Common myeloid progenitor, CD34-positive (primary cell): ENCODE measurements around the gene TSPEAR.
"Not testable (repeated sequence)": the region's sequence is repeated elsewhere in the genome, so short reads cannot be mapped to it uniquely, and the experiment has no call there.

Source experiments
- CTCF ChIA-PET: fragments of 350-600 bp; sonication (Branson Sonifier 250); formaldehyde crosslinking; loops from one replicate; lab custom pipeline; 2021; ENCODE audit warnings: antibody characterized with exemption; lab: Charles Lee
- POLR2A ChIA-PET: fragments of 350-600 bp; sonication (Branson Sonifier 250); formaldehyde crosslinking; loops from one replicate; lab custom pipeline; 2021; ENCODE audit warnings: antibody characterized with exemption; lab: Charles Lee
- DNase-seq, 3 donors: peaks; one replicate each; pipeline versions ENCODE4 v3.0.0 to v3.0.0-alpha.2; 2013
- H3K27ac ChIP-seq, 2 experiments: 1 replicate in 1 of 2; 2 replicates in 1 of 2; pipeline ENCODE4 v1.7.0; 2013; ENCODE audit warnings: inconsistent platforms in 2 of 2, low read length in 2 of 2, mild to moderate bottlenecking in 2 of 2, low read depth in 1 of 2, moderate library complexity in 1 of 2; ENCODE audit not compliant: severe bottlenecking in 2 of 2, insufficient read depth in 1 of 2, poor library complexity in 1 of 2
- H3K27me3 ChIP-seq, 5 experiments: replicated peaks in 2 of 5; 1 replicate in 3 of 5; 2 replicates in 2 of 5; pipeline versions ENCODE4 v1.6.1 to v1.7.0; 2013; ENCODE audit warnings: low read length in 4 of 5, mild to moderate bottlenecking in 2 of 5, moderate library complexity in 2 of 5, inconsistent platforms in 1 of 5; ENCODE audit not compliant: insufficient read depth in 5 of 5, control insufficient read depth in 4 of 5
- H3K36me3 ChIP-seq, 4 experiments: 1 replicate in 2 of 4; 2 replicates in 2 of 4; pipeline versions ENCODE4 v1.6.1 to v1.7.0; 2013; ENCODE audit warnings: low read length in 3 of 4, control low read depth in 1 of 4, mild to moderate bottlenecking in 1 of 4; ENCODE audit not compliant: control insufficient read depth in 4 of 4, insufficient read depth in 4 of 4
- H3K4me1 ChIP-seq, 4 experiments: 1 replicate in 3 of 4; 2 replicates in 1 of 4; pipeline versions ENCODE4 v1.6.1 to v1.7.1; 2013; ENCODE audit warnings: low read length in 3 of 4, mild to moderate bottlenecking in 3 of 4, control low read depth in 1 of 4, inconsistent platforms in 1 of 4, moderate library complexity in 1 of 4; ENCODE audit not compliant: control insufficient read depth in 4 of 4, insufficient read depth in 4 of 4; ENCODE audit errors: control extremely low read depth in 1 of 4
- H3K4me3 ChIP-seq, 7 experiments: 1 replicate in 4 of 7; 2 replicates in 3 of 7; pipeline versions ENCODE4 v1.5.1 to v1.7.0; 2013; ENCODE audit warnings: mild to moderate bottlenecking in 7 of 7, low read length in 6 of 7, moderate library complexity in 6 of 7, inconsistent platforms in 2 of 7, low read depth in 2 of 7, control low read depth in 1 of 7; ENCODE audit not compliant: insufficient read depth in 4 of 7, control insufficient read depth in 1 of 7; ENCODE audit errors: extremely low read depth in 1 of 7
- H3K9me3 ChIP-seq, 5 experiments: 1 replicate in 4 of 5; 2 replicates in 1 of 5; pipeline versions ENCODE4 v1.6.1 to v1.7.1; 2013; ENCODE audit warnings: low read length in 4 of 5, mild to moderate bottlenecking in 2 of 5, inconsistent platforms in 1 of 5, low read depth in 1 of 5, moderate library complexity in 1 of 5; ENCODE audit not compliant: control insufficient read depth in 4 of 5, insufficient read depth in 2 of 5; ENCODE audit errors: control extremely low read depth in 1 of 5
- WGBS: methylation state at CpG from one replicate; pipeline ENCODE4 v1.1.5; 2013; ENCODE audit not compliant: insufficient coverage; 5-methylcytosine and 5-hydroxymethylcytosine counted together

The TSPEAR gene

DNA sequence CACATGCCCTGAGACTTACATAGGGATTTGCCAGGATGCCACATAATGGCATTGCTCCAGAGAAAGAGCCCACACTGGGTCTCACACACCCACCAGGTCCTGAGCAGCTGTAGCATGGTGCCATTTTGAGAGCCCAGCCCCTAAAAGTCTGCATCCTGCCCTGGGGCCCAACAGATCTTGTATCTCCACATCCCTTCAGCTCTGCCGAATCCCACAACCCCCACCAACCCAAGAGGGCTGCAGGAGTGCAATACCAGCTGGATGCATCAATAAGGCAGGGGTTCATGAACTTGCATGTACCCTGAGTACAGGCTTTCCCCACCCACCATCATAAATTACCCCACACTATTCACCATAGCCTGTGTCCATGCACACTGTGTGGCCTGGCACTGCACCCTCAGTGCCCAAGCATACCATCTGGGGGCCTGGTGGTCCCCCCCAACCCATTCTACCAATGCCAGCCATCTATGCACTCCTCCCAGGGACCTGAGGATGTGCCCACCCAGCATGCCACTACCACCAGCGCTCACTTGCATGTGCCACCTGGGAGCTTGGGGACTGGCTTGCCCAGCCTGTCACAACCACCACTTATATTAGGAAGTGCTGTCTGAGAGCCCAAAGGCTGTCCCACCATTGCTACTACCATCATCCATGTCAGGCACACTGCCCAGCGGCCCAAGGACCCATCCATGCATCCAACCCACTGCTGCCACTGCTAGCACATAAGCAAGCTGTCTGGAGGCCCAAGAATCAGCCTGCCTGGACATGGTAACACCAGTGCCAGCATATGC lies 40.5 kb downstream of the TSPEAR start:
- H3K4me1 ChIP-seq = no peaks in the 10 kb centered on the region
- H3K27ac ChIP-seq = no peak overlapping the region
- ChIA-PET CTCF (no interaction called here), POLR2A (no interaction called here)
- 93% methylated on average over 2 of the region's 3 CpGs for WGBS
- peaks cover 0 to 37% (median 12%) of the 10 kb centered on the region in 5 experiments for H3K9me3 ChIP-seq
- DNase-seq = no peak
- no peak overlapping the region for H3K4me3 ChIP-seq
- no peaks in the 10 kb centered on the region for H3K36me3 ChIP-seq
- H3K27me3 ChIP-seq = peaks cover 0 to 10% (median 0%) of the 10 kb centered on the region in 5 experiments

DNA sequence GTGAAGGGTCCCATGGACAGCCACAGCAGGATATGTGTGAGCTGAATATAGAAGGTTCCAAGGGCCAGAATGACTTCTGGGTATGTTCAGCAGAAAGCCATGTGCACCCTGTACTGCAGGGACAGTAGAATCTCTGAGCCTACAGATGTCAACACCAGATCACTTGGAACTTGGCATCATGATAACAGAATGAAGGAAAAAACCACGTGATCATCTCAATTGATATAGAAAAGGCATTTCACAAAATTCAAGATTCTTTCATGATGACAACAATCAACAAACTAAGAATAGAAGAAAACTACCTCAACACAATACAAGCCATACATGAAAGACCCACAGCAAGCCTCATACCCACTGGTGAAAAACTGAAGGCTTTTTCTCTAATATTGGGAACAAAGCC lies 43.8 kb downstream of the TSPEAR start:
- no peak for DNase-seq
- CTCF ChIA-PET = no interaction called here
- no CpG with 5 or more reads among the region's 1 CpG for WGBS
- peaks cover 0 to 31% (median 12%) of the 10 kb centered on the region in 5 experiments for H3K9me3 ChIP-seq
- no peak overlapping the region for H3K4me3 ChIP-seq
- H3K27ac ChIP-seq = no peak overlapping the region
- H3K4me1 ChIP-seq = no peaks in the 10 kb centered on the region
- peaks cover 0 to 13% (median 0%) of the 10 kb centered on the region in 5 experiments for H3K27me3 ChIP-seq
- POLR2A ChIA-PET = no interaction called here
- no peaks in the 10 kb centered on the region for H3K36me3 ChIP-seq

DNA sequence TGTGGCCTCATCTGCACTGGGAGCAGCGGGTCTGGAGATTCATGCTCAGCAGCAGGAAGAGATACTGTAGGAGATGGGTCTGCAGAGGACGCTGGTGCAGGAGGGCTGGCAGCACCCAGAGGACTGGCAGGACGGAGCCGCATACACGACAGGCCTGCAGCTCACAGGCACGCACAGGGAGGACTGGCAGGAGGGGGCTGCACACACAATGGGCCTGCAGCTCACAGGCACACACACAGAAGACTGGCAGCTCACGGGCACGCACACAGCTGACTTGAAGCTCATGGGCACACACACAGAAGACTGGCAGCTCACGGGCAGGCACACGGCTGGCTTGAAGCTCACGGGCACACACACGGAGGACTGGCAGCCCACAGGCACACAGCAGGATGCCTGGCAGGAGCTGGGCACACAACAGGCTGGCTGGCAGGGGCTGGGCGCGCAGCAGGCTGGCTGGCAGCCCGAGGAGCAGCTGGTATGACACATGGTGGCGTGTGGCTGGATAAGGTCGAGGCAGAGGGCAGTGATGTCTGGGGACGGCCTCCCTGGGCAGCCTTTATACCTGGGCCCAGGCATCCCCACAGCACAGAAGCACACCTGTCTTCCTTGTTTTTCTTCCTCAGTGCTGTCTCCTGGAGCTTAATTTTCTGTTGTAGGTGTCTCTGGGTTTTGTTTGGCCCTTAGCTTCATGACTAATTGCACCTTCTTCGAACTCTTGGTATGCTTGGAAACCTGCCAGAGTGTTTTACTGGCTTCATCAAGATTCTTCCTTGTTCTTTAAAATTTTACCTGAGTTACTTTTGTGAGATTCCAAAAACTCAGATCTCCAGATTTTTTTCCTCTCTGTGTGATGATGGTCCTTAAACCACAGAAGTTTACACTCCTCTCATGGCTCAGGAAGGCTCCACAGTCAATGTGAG lies 44.7 kb downstream of the TSPEAR start, which contains the start of gene KRTAP12-2:
Gene KRTAP12-2 (minus strand): TSS at position 527 of the 920 bp plus-strand sequence. CDS start 41 bp downstream, at position 486.
- POLR2A ChIA-PET = no interaction called here
- H3K4me3 ChIP-seq = no peak within 1 kb of the TSS
- no peaks in the 10 kb centered on the region for H3K4me1 ChIP-seq
- DNase-seq = no peak
- WGBS = 82% methylated on average over 12 of the region's 19 CpGs
- peaks cover 0 to 13% (median 2%) of the 10 kb centered on the region in 5 experiments for H3K27me3 ChIP-seq
- H3K9me3 ChIP-seq = peaks cover 0 to 28% (median 9%) of the 10 kb centered on the region in 5 experiments
- no peak within 1 kb of the TSS for H3K27ac ChIP-seq
- H3K36me3 ChIP-seq = no peaks in the 10 kb centered on the region
- CTCF ChIA-PET = no interaction called here

DNA sequence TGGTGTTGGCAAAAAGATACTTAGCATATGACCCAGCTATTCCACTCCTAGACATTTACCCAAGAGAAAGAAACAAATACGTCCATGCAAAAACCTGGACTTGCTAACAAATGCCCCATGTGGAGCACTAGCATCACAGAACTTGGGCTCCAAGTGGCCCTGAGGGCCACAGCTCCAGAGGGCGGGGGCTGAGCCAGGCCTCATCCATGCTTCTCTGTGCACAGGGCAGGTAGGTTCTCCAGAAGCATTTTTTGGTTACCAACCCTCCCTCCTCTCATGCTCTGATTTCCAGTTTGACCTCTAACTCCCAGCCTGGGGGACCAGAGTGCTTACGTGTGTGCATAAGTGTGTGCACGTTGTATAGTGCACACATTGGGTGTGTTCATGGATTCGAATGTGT lies 46.7 kb downstream of the TSPEAR start:
- WGBS = 79% methylated on average over 1 of the region's 5 CpGs
- no peak for DNase-seq
- Histone ChIP-seq H3K4me1 (no peaks in the 10 kb centered on the region), H3K36me3 (no peaks in the 10 kb centered on the region), H3K4me3 (no peak overlapping the region), H3K27me3 (peaks cover 0 to 13% (median 2%) of the 10 kb centered on the region in 5 experiments), H3K9me3 (peaks cover 0 to 10% (median 0%) of the 10 kb centered on the region in 5 experiments), H3K27ac (no peak overlapping the region)
- ChIA-PET POLR2A (interaction anchor here (0.6 kb wide), 1 partner anchor 344 kb away, joined by 5 read pairs; no protein-coding TSS in a partner anchor), CTCF (no interaction called here)

DNA sequence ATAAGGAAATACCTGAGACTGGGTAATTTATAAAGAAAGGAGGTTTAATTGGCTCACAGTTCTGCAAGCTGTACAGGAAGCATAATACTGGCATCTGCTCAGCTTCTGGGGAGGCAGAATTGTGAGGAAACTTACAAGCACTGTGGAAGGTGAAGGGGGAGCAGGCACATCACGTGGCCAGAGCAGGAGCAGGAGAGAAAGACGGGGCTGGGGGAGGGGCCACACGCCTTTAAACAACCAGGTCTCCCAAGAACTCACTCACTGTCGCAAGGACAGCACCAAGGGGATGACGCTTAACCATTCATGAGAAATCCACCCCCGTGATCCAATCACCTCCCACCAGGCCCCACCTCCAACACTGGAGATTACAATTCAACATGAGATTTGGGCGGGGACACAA lies 49.8 kb downstream of the TSPEAR start:
- Histone ChIP-seq H3K27me3 (peaks cover 0 to 12% (median 2%) of the 10 kb centered on the region in 5 experiments), H3K9me3 (peaks cover under 1 to 18% (median 6%) of the 10 kb centered on the region in 5 experiments)
- POLR2A ChIA-PET, H3K36me3 ChIP-seq, CTCF ChIA-PET, H3K4me1 ChIP-seq, DNase-seq, H3K4me3 ChIP-seq, H3K27ac ChIP-seq: not testable (repeated sequence)
- WGBS = 81% methylated on average over 2 of the region's 7 CpGs

DNA sequence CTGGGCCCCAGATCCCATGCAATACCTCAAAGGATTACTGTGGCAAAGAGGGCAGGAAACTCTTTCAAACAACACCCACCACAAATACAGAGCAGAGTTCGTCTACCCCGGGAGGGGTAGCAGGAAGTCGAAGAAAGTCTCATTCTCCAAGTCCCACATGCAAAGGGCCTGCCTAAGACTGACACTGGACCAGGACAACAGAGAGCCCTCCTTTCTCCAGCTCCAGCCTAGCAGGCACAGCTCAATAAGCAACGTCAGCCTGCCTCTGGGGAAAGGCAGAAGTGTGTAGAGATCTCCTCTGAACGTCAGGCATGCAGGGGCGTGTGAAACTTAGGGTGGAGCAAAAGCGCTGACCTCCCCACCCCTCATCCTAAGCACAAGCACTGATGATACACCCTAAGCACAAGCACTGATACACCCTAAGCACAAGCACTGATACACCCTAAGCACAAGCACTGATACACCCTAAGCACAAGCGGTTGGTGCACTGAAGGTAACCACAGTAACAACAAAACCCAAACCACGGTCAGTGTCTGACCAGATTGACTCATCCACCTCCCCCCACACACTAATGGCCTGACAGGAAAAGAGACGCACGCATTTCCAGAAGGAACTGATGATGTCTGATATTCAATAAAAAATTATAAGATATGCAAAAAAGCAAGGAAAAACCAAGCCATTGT lies 52.3 kb downstream of the TSPEAR start:
- WGBS = 40% methylated on average over 4 of the region's 11 CpGs
- ChIA-PET POLR2A (no interaction called here), CTCF (no interaction called here)
- Histone ChIP-seq H3K27me3 (peaks cover 0 to 10% (median 2%) of the 10 kb centered on the region in 5 experiments), H3K36me3 (no peaks in the 10 kb centered on the region), H3K27ac (no peak overlapping the region), H3K4me3 (no peak overlapping the region), H3K9me3 (peaks cover 3 to 33% (median 9%) of the 10 kb centered on the region in 5 experiments), H3K4me1 (no peaks in the 10 kb centered on the region)
- no peak for DNase-seq
